Mesodermal cell (in vitro differentiated cells): ENCODE results near the gene COQ2.

Experiments
- H3K27ac ChIP-seq: 2 replicates; pipeline ENCODE4 v1.7.0; 2013; ENCODE audit warnings: mild to moderate bottlenecking, low read depth, low read length, moderate library complexity; ENCODE audit not compliant: severe bottlenecking
- H3K36me3 ChIP-seq: 2 replicates; pipeline ENCODE4 v1.7.1; 2013; ENCODE audit warnings: mild to moderate bottlenecking, low read length, moderate library complexity; ENCODE audit not compliant: control insufficient read depth, insufficient read depth
- H3K4me1 ChIP-seq: one replicate; pipeline ENCODE4 v1.7.1; 2013; ENCODE audit warnings: mild to moderate bottlenecking, low read length; ENCODE audit not compliant: insufficient read depth, control insufficient read depth, poor library complexity, severe bottlenecking
- H3K4me3 ChIP-seq: 2 replicates; pipeline ENCODE4 v1.7.0; 2013; ENCODE audit warnings: low read length, control low read depth, mild to moderate bottlenecking; ENCODE audit not compliant: insufficient read depth, poor library complexity, severe bottlenecking; ENCODE audit errors: extremely low read depth
- H3K9me3 ChIP-seq: 2 replicates; pipeline ENCODE4 v1.7.1; 2013; ENCODE audit warnings: mild to moderate bottlenecking, low read length, moderate library complexity; ENCODE audit not compliant: control insufficient read depth
- WGBS, 2 experiments: methylation state at CpG; one replicate each; pipeline ENCODE4 v1.1.5; 2013; ENCODE audit warnings: missing lambda C conversion rate in 2 of 2; ENCODE audit not compliant: insufficient coverage in 2 of 2; 5-methylcytosine and 5-hydroxymethylcytosine counted together

The COQ2 gene

DNA sequence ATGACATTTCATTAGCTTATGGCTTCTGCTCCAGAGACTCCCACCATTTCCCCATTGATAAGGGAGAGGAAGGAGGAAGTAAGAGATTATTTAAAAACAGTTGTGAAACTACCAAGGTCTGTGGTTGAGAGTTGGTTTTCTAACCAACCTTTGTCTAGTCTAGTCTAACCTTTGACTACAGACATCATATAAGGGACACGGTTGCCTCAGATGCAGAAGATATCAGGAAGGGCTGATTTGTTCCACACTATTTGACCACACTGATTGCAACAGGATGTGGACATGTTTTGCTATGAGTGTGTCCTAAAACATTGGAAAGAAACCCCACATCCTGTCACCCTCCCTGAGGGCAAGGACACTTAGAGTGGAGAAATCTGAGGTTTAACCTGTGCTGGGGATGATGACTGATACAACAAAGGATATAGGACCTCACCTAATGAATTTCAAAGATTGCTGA is 53.0 kb downstream of the COQ2 start:
- H3K4me3 ChIP-seq, result no peak overlapping the region
- no peak overlapping the region for H3K27ac ChIP-seq
- no peaks in the 10 kb centered on the region for H3K36me3 ChIP-seq
- no peaks in the 10 kb centered on the region for H3K4me1 ChIP-seq
- WGBS, 2 experiments, result 100% methylated on average over 1 of the region's 1 CpG; no CpG with 5 or more reads in 1 of the 2 experiments
- H3K9me3 ChIP-seq, result no peaks in the 10 kb centered on the region

DNA sequence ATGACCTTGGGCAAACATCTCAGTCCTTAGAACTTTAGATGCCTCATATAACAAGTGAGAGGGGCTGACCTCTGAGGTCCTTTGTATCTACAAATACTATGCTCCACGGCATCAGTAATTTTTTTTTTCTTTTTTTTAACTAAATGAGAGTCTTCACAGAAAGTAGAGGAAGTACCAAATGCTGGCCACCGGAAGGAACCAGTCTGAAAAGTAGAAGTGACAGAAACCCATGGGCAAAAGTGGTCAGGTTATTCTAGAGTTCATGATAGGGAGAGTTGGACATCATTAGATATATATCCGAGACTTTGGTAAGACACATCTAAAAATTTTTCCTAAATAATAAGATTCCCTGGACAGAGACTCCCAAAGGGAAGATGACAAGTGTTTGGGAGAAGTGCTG is 53.7 kb downstream of the COQ2 start:
- Histone ChIP-seq H3K27ac (no peak overlapping the region), H3K36me3 (no peaks in the 10 kb centered on the region), H3K4me1 (no peaks in the 10 kb centered on the region), H3K9me3 (no peaks in the 10 kb centered on the region), H3K4me3 (no peak overlapping the region)
- 100% methylated on average over 1 of the region's 3 CpGs; no CpG with 5 or more reads in 1 of the 2 experiments for WGBS, 2 experiments

GRCh38 chr4:83229791-83230190 is 54.8 kb downstream of the COQ2 start:
- Histone ChIP-seq H3K4me1 (no peaks in the 10 kb centered on the region), H3K9me3 (no peaks in the 10 kb centered on the region), H3K4me3 (no peak overlapping the region), H3K36me3 (no peaks in the 10 kb centered on the region), H3K27ac (no peak overlapping the region)
- WGBS, 2 experiments, result 89 to 97% methylated on average over 2 to 3 of the region's 3 CpGs

DNA sequence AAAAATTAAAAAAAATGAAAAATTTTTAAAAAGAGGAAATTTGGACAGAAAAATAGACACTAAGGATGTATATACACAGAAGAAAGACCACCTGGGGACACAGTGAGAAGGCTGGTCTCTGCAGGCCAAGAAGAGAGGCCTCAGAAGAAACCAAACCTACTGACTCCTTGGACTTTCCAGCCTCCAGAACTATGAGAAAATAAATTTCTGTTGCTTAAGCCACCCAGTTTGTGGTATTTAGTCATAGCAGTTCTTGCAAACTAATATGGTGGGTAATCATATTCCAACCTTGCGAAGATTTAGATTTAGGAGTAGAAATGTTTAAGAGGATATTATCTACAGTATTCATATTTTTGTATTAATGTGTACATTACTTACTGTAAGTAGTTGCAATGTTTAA is 56.4 kb downstream of the COQ2 start:
- Histone ChIP-seq H3K4me1 (no peaks in the 10 kb centered on the region), H3K9me3 (no peaks in the 10 kb centered on the region), H3K36me3 (no peaks in the 10 kb centered on the region), H3K27ac (no peak overlapping the region), H3K4me3 (no peak overlapping the region)
- WGBS, 2 experiments, result no CpG with 5 or more reads among the region's 1 CpG

GRCh38 chr4:83224502-83225197 is 59.9 kb downstream of the COQ2 start:
- no peaks in the 10 kb centered on the region for H3K9me3 ChIP-seq
- H3K4me3 ChIP-seq, result no peak overlapping the region
- H3K4me1 ChIP-seq, result no peaks in the 10 kb centered on the region
- no peak overlapping the region for H3K27ac ChIP-seq
- H3K36me3 ChIP-seq, result no peaks in the 10 kb centered on the region
- 94 to 96% methylated on average over 3 of the region's 6 CpGs for WGBS, 2 experiments

DNA sequence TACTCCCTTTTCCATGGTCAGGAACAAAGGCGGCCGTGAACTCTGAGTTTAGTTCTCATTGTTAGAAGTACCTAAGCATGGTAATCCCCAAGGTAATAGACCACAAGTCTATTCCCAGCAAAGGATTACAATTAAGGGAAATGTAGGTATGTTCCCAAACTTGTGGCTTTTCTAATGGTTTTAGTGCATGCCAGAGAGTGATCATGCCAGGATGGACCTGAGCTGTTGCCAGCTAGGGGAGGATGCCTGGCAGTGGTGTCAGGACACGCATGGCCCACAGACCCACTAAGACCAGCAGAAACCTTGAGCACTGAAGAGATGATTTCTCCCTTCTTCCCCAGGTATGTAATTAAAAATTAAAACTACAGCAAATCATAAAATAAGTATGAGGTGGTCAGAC is 60.8 kb downstream of the COQ2 start:
- WGBS, 2 experiments, result no CpG with 5 or more reads among the region's 3 CpGs

GRCh38 chr4:83221897-83222441 is 62.6 kb downstream of the COQ2 start:
- H3K4me3 ChIP-seq, result no peak overlapping the region
- no peaks in the 10 kb centered on the region for H3K36me3 ChIP-seq
- H3K27ac ChIP-seq, result no peak overlapping the region
- no peaks in the 10 kb centered on the region for H3K9me3 ChIP-seq
- no peaks in the 10 kb centered on the region for H3K4me1 ChIP-seq
- WGBS, 2 experiments, result 67 to 95% methylated on average over 4 to 5 of the region's 6 CpGs

More for the DNA sequence above, 60.8 kb downstream of the COQ2 start:
- no peaks in the 10 kb centered on the region for H3K36me3 ChIP-seq
- H3K4me1 ChIP-seq, result no peaks in the 10 kb centered on the region
- no peaks in the 10 kb centered on the region for H3K9me3 ChIP-seq
- no peak overlapping the region for H3K4me3 ChIP-seq
- no peak overlapping the region for H3K27ac ChIP-seq

DNA sequence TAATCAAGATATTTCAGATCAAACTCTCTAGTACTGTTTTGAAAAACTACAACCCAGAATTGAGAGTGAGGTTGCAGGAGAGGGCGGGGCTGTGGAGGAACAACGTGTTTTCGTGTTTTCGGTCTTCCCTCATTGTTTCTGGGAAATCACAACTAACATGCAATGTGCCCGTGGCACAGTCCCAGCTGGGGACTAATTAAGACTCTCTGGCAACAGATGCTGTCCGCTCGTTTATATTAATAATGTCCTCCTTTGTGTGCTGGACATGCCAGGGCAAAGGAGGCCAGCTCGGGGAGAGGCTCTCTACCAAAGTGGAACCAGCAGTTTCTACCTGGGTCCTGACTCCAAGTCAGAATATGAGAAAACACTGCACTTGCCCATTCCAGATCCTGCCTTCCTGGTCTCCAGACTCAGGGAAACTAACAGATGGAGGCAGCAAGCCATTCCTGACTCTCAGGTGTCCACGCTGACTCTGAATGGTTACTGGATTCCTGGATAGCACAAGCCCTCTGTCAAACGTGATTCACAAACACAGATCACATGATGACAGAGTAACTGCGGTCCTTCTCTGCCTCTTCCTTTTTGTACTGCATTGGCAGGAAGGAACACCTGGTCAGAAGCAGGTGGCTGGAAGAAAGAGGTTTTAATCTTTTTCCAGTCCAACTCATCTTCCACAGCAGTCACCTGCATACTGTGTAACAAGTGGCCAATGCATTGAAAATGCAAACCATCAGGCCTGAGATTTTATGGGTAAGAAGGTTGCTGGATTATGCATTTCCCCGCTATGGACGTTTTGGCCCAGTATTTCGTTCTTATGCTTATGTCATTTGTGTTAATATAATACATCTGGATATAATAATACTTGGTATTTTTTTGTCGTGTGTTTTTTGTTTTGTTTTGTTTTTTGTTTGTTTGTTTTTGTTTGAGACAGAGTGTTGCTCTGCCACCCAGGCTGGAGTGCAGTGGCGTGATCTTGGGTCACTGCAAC is 65.0 kb downstream of the COQ2 start:
- Histone ChIP-seq H3K4me1 (no peaks in the 10 kb centered on the region), H3K9me3 (no peaks in the 10 kb centered on the region)
- WGBS, 2 experiments, result 93 to 94% methylated on average over 11 to 12 of the region's 16 CpGs

DNA sequence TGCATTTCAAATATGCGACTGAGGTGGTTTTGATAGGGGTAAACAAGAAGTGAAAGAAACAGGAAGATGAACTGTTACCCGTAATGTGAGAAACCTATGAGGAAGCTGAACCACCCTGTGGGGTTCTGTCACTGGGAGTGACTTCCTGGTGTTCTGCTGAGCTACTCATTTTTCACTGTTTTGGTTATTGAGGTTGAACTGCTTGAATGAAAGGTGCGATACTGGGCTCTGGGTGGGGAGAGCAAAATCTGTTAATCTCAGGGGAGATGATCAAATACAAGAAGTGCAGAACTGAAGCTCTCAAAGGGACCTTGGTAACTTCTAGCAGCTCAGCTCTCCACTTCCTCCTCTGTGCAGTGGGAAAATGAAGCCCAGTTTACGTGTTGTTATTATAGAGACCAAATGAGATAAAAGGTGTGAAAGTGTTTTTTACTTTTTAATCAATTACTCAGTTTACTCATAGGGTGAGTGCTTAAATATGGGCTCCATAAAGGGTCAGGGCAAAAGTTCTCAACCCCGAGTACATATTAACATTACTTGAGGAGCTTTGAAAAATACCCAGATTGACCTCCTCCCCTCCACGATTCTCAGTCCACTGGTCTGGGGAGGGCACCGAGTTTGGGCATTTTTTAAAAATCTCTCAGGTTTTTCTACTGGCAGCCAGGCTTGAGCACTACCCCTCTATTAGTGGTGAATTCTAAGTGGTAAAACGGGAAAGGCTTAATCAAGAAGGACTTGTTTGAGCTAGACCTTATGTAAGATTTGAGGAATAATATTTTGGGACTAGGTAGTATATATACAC is 66.7 kb downstream of the COQ2 start:
- Histone ChIP-seq H3K4me3 (no peak overlapping the region), H3K9me3 (no peaks in the 10 kb centered on the region), H3K27ac (no peak overlapping the region), H3K36me3 (no peaks in the 10 kb centered on the region), H3K4me1 (no peaks in the 10 kb centered on the region)
- WGBS, 2 experiments, result 100% methylated on average over 2 of the region's 8 CpGs

More for the DNA sequence above, 65.0 kb downstream of the COQ2 start:
- Histone ChIP-seq H3K36me3 (no peaks in the 10 kb centered on the region), H3K27ac (no peak overlapping the region), H3K4me3 (no peak overlapping the region)
